Pancreas (tissue), 10 donors: Measurements from ENCODE around the gene ZBED4. TPM values are rescaled to one million over a fixed set of nuclear protein-coding genes. Genes with fewer than 3 reads are reported as not detected.

ENCODE experiments used
- ATAC-seq, 4 donors: fragments of 200-7000 bp; cut with Tn5 transposase; one replicate each; pipeline versions ENCODE4 v1.8.0 to v1.9.1; 2020; ENCODE audit warnings: mild to moderate bottlenecking in 4 of 4, moderate library complexity in 4 of 4
- DNase-seq, 6 donors: peaks; one replicate each; pipeline ENCODE4 v3.0.0-alpha.2; 2020
- FAIRE-seq: peaks from 2 replicates; lab custom pipeline; 2012; peaks lifted over from hg19 to GRCh38; lab: Jason Lieb, UNC
- H3K27ac ChIP-seq, 4 donors: fragments of 200-600 bp; sonication (generic); 1 replicate in 3 of 4; 2 replicates in 1 of 4; pipeline versions ENCODE4 v1.5.0 to v1.8.0; 2020
- H3K27me3 ChIP-seq, 4 donors: fragments of 200-600 bp; one replicate each; pipeline ENCODE4 v1.8.0; 2021
- H3K36me3 ChIP-seq, 3 donors: fragments of 200-600 bp; sonication (generic) in 1 of 3; one replicate each; pipeline versions ENCODE4 v1.5.0 to v1.8.0; 2020 to 2021
- H3K4me1 ChIP-seq, 3 donors: fragments of 200-600 bp; one replicate each; pipeline ENCODE4 v1.8.0; 2021
- H3K4me3 ChIP-seq, 4 donors: fragments of 200-600 bp; sonication (generic) in 2 of 4; one replicate each; pipeline versions ENCODE4 v1.5.0 to v1.8.0; 2020 to 2021
- H3K9me3 ChIP-seq, 4 donors: fragments of 200-600 bp; one replicate each; pipeline ENCODE4 v1.8.0; 2021
- CTCF ChIP-seq, 4 donors: fragments of 200-600 bp; sonication (generic) in 3 of 4; IDR thresholded peaks; one replicate each; pipeline versions ENCODE4 v1.5.0 to v1.8.0; 2021; ENCODE audit warnings: antibody characterized with exemption in 4 of 4
- WGBS, 2 donors: extraction: QIAGEN DNeasy Blood & Tissue Kit; methylation state at CpG; one replicate each; pipeline ENCODE4 v1.1.7; 2013; 5-methylcytosine and 5-hydroxymethylcytosine counted together
- intact Hi-C, 3 donors: fragments of 100-400 bp; cut with DNase I; formaldehyde crosslinking; loops; one replicate each; pipeline versions ENCODE4 v1.11.1 to v1.14.2; 2022
- polyA plus RNA-seq, 2 donors: library from polyadenylated mRNA; stranded (reverse); fragments of 200-250 nt; gene quantifications; one replicate each; pipeline ENCODE4 v1.2.3, GENCODE V29; 2013
- total RNA-seq, 6 donors: library from RNA; stranded (reverse); fragmentation: NEBNext Ultra II Directional in 4 of 6; extraction: Animal tissue kit (Norgen Biotek cat#: 25700) in 4 of 6; gene quantifications; one replicate each; pipeline versions ENCODE4 v1.2.1 to v1.2.4, GENCODE V29; 2021 to 2023
- donor health status: healthy with polysubstance abuse.
- donor health status: DM: no; HTN: no; CAD: no; lungs with moderate emphysema.
- donor health status: DM: no; HTN: no; CAD: no.
- donor health status: control.
- donor health status: control.
- donor health status: Bipolar disorder and iron deficiency.
- donor health status: DM: yes; HTN: yes; CAD: no.
- donor health status: DM: no; HTN: no; CAD: no.
- donor health status: DM: no; HTN: no; CAD: no.
- donor health status: DM: yes; HTN: yes; CAD: no.

ZBED4 gene
- total and polyA plus RNA-seq, 8 donors, result 2.4 to 7.2 (median 4.5) TPM

GRCh38 chr22:49869845-49870712 lies 16.4 kb downstream of the ZBED4 start:
- no peaks in the 10 kb centered on the region for H3K4me1 ChIP-seq
- intact Hi-C loops, result loop anchor here in 1 of 3 donors (10.0 kb wide), 1 partner anchor 45 kb away; the partner anchor contains the start of genes ALG12 and CRELD2
- DNase-seq (no peak), ATAC-seq (no peak), FAIRE-seq (no peak)
- no peak overlapping the region for H3K27ac ChIP-seq
- 89 to 96% methylated on average over 13 to 14 of the region's 14 CpGs for WGBS, 2 donors
- no peaks in the 10 kb centered on the region for H3K27me3 ChIP-seq
- TF ChIP-seq CTCF (IDR thresholded peaks at IDR 0.05), result no peak
- H3K36me3 ChIP-seq, result no peaks in the 10 kb centered on the region
- H3K9me3 ChIP-seq, result no peaks in the 10 kb centered on the region
- no peak overlapping the region for H3K4me3 ChIP-seq

- Histone ChIP-seq H3K27ac (no peak overlapping the region), H3K36me3 (no peaks in the 10 kb centered on the region), H3K27me3 (no peaks in the 10 kb centered on the region), H3K4me3 (no peak overlapping the region), H3K9me3 (no peaks in the 10 kb centered on the region), H3K4me1 (peaks cover 0 to 3% (median 0%) of the 10 kb centered on the region in 3 donors)
- TF ChIP-seq CTCF (IDR thresholded peaks at IDR 0.05), result no peak
- ATAC-seq (no peak), FAIRE-seq (no peak), DNase-seq (no peak)
- 96 to 98% methylated on average over 4 of the region's 4 CpGs for WGBS, 2 donors
- intact Hi-C loops, result no loop called here
Observed at GRCh38 chr22:49871482-49871881, 17.8 kb downstream of the ZBED4 start.

GRCh38 chr22:49872347-49872746 lies 18.7 kb downstream of the ZBED4 start:
- no peak overlapping the region for H3K27ac ChIP-seq
- no peaks in the 10 kb centered on the region for H3K9me3 ChIP-seq
- no peak overlapping the region for H3K4me3 ChIP-seq
- ATAC-seq (no peak), FAIRE-seq (no peak), DNase-seq (no peak)
- H3K36me3 ChIP-seq, result no peaks in the 10 kb centered on the region
- 92 to 93% methylated on average over 7 of the region's 7 CpGs for WGBS, 2 donors
- peaks cover 0 to 3% (median 0%) of the 10 kb centered on the region in 3 donors for H3K4me1 ChIP-seq
- no peaks in the 10 kb centered on the region for H3K27me3 ChIP-seq
- intact Hi-C loops, result no loop called here
- TF ChIP-seq CTCF (IDR thresholded peaks at IDR 0.05), result no peak

- no peak for DNase-seq
- Histone ChIP-seq H3K4me3 (no peak overlapping the region), H3K27ac (no peak overlapping the region), H3K4me1 (peaks cover 0 to 3% (median 0%) of the 10 kb centered on the region in 3 donors), H3K27me3 (no peaks in the 10 kb centered on the region), H3K9me3 (no peaks in the 10 kb centered on the region), H3K36me3 (no peaks in the 10 kb centered on the region)
- no peak for ATAC-seq
- WGBS, 2 donors, result 88 to 89% methylated on average over 16 of the region's 16 CpGs
- TF ChIP-seq CTCF (IDR thresholded peaks at IDR 0.05), result no peak
- FAIRE-seq, result no peak
- intact Hi-C loops, result no loop called here
Observed at GRCh38 chr22:49873228-49873940, 19.7 kb downstream of the ZBED4 start.
